HG03280 (cell line): ENCODE results near the gene AACS.

ENCODE experiments used
- ATAC-seq: cut with Tn5 transposase; IDR thresholded peaks from one replicate; pipeline ENCODE4 v1.9.1; 2021; ENCODE audit warnings: mild to moderate bottlenecking, moderate library complexity; ENCODE audit not compliant: unreplicated experiment

Gene AACS

GRCh38 chr12:125183187-125184067, 118.2 kb downstream of the AACS start:
- ATAC-seq, result peak; percentile 68

- ATAC-seq, result no peak
Observed at GRCh38 chr12:125184213-125184967, 119.2 kb downstream of the AACS start.

GRCh38 chr12:125185311-125185739, 120.1 kb downstream of the AACS start:
- no peak for ATAC-seq

- ATAC-seq, result peak; percentile 54
Observed at GRCh38 chr12:125185740-125186470, 120.7 kb downstream of the AACS start, which contains the start of gene TMEM132B. Gene TMEM132B, plus strand, starts transcription at chr12:125186386.

- ATAC-seq, result peak; percentile 28
Observed at GRCh38 chr12:125186471-125187147, 121.4 kb downstream of the AACS start.

- ATAC-seq, result no peak
Observed at GRCh38 chr12:125187148-125187745, 122.0 kb downstream of the AACS start.

GRCh38 chr12:125187780-125188741, 122.8 kb downstream of the AACS start:
- no peak for ATAC-seq

GRCh38 chr12:125189015-125189414, 123.8 kb downstream of the AACS start:
- ATAC-seq, result no peak

- ATAC-seq, result no peak
Observed at GRCh38 chr12:125189502-125189901, 124.3 kb downstream of the AACS start.

- ATAC-seq, result no peak
Observed at GRCh38 chr12:125191361-125192087, 126.3 kb downstream of the AACS start.

GRCh38 chr12:125192690-125193221, 127.5 kb downstream of the AACS start:
- ATAC-seq, result no peak
